Measurements from ENCODE around the gene TMEM59L. TPM values are rescaled to one million over a fixed set of nuclear protein-coding genes. Genes with fewer than 3 reads are reported as not detected.

Gene TMEM59L
- total RNA-seq, 1 donor from 2014 or later = not detected

DNA sequence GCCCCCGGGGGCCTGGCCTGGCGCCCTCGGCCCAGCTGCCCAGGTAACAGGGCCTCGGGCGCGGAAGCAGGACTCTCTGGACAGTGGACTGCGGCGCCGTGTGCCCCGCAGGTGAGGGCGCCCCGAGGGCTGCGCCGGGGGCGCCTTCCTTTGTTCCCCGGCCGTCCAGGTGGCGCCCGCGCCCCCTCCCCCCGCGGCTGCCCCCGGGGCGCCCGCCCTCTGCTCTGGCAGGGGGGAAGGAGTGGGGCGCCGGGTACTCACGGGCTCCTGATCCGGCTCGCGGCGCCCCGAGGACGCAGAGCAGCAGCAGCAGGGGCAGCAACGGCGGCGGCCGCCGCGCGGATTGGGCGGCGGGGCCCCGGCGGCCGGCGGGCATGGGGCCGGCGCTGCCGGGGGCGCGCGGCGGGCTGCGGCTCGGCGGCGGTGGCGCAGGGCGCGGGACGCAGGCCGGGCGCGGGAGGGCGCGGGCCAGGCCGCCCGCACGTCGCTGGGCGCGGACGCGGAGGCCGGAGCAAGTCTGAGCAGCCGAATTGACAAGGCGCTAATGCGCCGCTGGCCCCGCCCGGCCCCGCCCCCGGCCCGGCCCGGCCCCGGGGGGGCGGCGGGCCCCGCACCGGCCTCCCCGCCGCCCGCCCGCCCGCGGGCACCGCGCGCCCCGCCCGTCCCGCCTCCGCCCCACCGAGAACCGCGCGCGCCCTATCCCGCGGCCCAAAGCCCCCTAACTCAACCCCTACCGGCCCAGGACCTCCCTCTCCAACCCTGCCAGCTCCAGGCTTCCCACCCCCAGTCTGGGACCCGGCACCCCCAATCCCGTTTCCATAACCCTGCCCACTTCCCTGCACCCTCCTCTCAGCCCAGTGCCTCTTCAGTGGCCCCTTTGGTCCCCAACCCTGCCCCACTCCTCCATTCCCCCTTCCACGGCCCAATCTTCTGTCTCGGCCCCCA, 6.1 kb upstream of the TMEM59L start, which contains the start of gene CRLF1:
Gene CRLF1, minus strand, starts transcription at position 519 of the 945 bp plus-strand sequence. Its CDS starts 143 bp downstream, at position 376.
- ATAC-seq (ENCODE audit: low read depth) (no peak), DNase-seq (no peak)
- H3K27me3 Mint-ChIP-seq = peaks cover 53% of the 10 kb centered on the region
- H3K9me3 Mint-ChIP-seq = no peaks in the 10 kb centered on the region
- intact Hi-C loops (cut with micrococcal nuclease) = no loop called here
- peaks cover 28% of the 10 kb centered on the region for H3K4me1 Mint-ChIP-seq
- ChIA-PET CTCF (no interaction called here), POLR2A (no interaction called here)
- H3K27ac Mint-ChIP-seq = no peak within 1 kb of the TSS
- TF ChIP-seq, protein P1, sequence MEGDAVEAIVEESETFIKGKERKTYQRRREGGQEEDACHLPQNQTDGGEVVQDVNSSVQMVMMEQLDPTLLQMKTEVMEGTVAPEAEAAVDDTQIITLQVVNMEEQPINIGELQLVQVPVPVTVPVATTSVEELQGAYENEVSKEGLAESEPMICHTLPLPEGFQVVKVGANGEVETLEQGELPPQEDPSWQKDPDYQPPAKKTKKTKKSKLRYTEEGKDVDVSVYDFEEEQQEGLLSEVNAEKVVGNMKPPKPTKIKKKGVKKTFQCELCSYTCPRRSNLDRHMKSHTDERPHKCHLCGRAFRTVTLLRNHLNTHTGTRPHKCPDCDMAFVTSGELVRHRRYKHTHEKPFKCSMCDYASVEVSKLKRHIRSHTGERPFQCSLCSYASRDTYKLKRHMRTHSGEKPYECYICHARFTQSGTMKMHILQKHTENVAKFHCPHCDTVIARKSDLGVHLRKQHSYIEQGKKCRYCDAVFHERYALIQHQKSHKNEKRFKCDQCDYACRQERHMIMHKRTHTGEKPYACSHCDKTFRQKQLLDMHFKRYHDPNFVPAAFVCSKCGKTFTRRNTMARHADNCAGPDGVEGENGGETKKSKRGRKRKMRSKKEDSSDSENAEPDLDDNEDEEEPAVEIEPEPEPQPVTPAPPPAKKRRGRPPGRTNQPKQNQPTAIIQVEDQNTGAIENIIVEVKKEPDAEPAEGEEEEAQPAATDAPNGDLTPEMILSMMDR (IDR thresholded peaks at IDR 0.05) = no peak
- no peak within 1 kb of the TSS for H3K4me3 Mint-ChIP-seq
- no peaks in the 10 kb centered on the region for H3K36me3 Mint-ChIP-seq (ENCODE audit: low read depth)

DNA sequence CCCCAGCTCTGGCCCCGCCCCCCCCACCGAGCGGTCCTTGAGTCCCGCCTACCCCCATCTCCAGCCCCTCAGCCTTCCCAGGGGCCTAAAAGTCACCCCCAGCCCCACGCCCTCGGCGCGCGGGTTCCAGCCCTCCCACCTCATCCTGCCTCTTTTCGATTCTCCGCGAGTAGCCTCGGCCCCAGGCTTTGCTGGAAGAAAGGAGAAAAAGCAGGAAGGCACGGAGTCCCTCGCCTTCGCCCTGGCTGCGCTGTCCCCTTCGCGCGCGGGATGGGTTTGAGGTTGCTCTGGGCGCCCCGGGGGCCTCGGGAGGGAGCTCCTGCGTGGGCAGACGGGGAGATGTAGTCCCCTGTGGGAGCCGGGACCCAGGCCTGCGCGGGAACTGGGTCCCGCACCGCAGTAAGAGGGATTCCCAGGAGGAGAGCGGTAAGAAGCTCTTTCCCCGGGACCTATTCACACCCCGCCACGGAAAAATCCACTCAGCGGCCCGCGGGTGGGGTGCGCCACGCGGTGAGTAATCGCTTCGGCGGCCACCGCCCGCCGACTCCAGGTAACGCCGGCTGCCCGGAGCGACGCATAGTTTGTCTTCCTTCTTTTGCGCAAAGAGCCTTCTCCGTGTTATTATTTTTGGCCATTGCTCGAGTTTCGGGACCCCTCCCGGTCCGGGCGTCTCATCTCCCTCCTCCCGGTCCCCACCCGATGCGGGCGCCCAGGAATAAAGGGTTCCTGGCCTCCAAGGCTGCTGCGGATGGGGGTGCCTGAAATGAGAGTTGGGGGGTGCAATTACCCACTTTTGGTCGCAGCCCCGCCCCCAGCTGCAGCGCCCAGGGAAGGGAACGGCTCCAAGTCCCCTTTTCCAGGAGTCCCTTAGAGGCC, 5.2 kb upstream of the TMEM59L start:
- no peak overlapping the region for H3K27ac Mint-ChIP-seq
- POLR2A ChIA-PET = no interaction called here
- H3K36me3 Mint-ChIP-seq (ENCODE audit: low read depth) = no peaks in the 10 kb centered on the region
- CTCF ChIA-PET = no interaction called here
- no peak for ATAC-seq (ENCODE audit: low read depth)
- TF ChIP-seq, protein P1 (IDR thresholded peaks at IDR 0.05) = no peak
- no peaks in the 10 kb centered on the region for H3K9me3 Mint-ChIP-seq
- H3K27me3 Mint-ChIP-seq = peaks cover 52% of the 10 kb centered on the region
- H3K4me1 Mint-ChIP-seq = peaks cover 34% of the 10 kb centered on the region
- H3K4me3 Mint-ChIP-seq = no peak overlapping the region
- DNase-seq = no peak
- intact Hi-C loops (cut with micrococcal nuclease) = no loop called here

DNA sequence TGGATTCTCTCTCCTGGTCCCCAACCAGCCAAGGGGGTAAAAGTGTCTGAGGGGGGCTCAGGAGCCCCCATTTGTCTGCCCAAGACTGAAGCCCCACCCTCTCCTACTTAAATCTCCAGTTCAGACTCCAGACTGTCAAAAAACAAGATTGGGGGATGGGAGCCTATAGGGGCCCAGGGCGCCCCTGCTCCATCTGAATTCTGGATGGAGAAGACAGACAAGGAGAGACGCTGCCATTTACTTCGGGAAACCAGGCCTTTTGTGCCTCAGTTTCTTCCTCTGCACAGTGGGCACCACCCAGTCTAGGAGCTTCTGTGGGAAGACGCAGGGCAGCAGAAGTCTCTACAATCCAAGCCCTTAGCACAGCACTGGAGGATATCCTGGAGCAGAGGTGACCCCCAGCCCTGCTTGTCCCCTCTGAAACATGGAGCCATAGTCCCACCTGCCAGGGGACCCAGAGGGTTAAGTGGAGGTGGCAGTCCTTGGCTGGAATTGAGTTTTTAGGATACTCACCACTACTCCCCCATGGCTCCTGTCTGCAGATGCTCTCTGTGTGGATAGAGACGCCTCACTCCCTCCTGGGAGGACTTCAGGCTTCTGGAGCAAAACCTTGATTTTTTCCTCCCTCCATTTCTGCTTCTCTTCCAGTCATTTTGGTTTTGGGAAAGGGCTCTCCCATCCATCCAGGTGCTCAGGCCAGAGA, 4.4 kb upstream of the TMEM59L start:
- ATAC-seq (ENCODE audit: low read depth) (no peak), DNase-seq (no peak)
- ChIA-PET POLR2A (no interaction called here), CTCF (no interaction called here)
- H3K27ac Mint-ChIP-seq = no peak overlapping the region
- no peaks in the 10 kb centered on the region for H3K36me3 Mint-ChIP-seq (ENCODE audit: low read depth)
- peaks cover 36% of the 10 kb centered on the region for H3K4me1 Mint-ChIP-seq
- peaks cover 51% of the 10 kb centered on the region for H3K27me3 Mint-ChIP-seq
- no peak overlapping the region for H3K4me3 Mint-ChIP-seq
- intact Hi-C loops (cut with micrococcal nuclease) = no loop called here
- no peaks in the 10 kb centered on the region for H3K9me3 Mint-ChIP-seq
- TF ChIP-seq, protein P1 (IDR thresholded peaks at IDR 0.05) = no peak

DNA sequence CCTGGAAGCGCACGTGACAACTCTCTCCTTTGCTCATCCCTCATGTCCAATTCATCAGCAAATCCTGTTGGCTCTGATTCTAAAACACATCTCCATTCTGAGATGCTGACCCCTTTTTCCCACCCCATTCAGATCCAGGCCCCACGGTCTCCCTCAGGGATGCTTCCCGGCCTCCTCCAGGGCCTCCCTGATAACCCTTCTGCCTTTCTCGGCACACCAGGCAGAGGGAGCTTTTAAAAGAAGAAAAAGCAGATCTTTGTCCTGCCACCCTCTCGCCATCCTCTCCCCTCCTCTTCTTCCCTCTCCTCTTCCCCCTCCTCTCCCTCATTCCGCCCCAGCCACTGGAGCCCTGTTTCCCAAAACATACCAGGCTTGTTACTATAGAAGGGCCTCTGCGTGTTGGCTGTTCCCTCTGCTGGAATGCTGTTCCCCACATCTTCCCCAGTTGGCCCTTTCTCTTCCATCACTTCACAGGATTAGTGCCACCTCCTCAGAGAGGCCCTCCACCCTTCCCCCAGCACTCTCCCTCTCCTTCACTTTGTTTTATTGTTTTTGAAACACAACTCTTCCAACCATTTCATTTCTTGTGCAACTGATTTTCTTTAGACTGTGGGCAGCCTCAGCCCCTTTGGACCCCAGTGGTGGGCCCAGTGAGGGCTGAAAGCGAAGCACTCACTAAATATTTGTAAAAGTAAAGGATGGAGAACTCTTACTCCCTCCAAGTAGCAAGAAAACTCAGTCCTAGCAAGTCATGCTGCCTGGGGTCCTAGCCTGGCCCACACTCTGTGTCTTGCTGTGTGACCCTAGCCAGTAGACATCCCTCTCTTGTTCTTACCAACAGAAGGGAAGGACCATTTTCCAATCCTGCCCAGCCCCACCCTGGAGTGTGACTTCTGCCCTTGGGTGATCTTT, 3.6 kb upstream of the TMEM59L start:
- Mint-ChIP-seq H3K27ac (no peak overlapping the region), H3K27me3 (peaks cover 54% of the 10 kb centered on the region), H3K4me1 (peaks cover 38% of the 10 kb centered on the region), H3K9me3 (no peaks in the 10 kb centered on the region), H3K4me3 (no peak overlapping the region), H3K36me3 (ENCODE audit: low read depth) (no peaks in the 10 kb centered on the region)
- TF ChIP-seq, protein P1 (IDR thresholded peaks at IDR 0.05) = no peak
- no peak for ATAC-seq (ENCODE audit: low read depth)
- no peak for DNase-seq
- ChIA-PET CTCF (no interaction called here), POLR2A (interaction anchor here (0.6 kb wide), 1 partner anchor 115 kb away, joined by 7 read pairs; no protein-coding TSS in a partner anchor)
- intact Hi-C loops (cut with micrococcal nuclease) = no loop called here

Measured in activated B cell treated with CpG ODN at 0.5 μM for 24 hours (primary cell).